ENCODE measurements around the gene GAS1. TPM values are rescaled to one million over a fixed set of nuclear protein-coding genes. Genes with fewer than 3 reads are reported as not detected.

Gene GAS1
- total RNA-seq, 1 donor from 2014 or later, result 120 TPM

DNA sequence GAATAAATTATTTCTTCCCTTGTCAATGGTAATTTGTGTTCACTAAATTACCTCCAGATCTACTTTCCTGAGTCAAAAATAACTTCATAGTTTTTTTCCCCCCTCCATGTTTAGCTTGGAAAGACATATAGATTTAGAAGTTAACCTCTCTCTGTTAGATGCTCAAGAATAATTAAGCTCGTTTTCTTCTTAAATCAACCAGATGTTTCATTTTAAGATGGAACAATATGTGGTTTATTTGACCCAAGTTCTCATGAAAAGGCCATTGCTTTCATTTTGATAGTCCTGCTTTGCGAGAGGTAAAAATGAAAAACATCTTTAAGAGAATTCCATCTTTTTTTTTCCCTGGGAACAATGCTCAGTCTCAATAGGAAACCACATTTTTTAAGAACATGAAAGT is 27.7 kb upstream of the GAS1 start:
- TF ChIP-seq, protein P1, sequence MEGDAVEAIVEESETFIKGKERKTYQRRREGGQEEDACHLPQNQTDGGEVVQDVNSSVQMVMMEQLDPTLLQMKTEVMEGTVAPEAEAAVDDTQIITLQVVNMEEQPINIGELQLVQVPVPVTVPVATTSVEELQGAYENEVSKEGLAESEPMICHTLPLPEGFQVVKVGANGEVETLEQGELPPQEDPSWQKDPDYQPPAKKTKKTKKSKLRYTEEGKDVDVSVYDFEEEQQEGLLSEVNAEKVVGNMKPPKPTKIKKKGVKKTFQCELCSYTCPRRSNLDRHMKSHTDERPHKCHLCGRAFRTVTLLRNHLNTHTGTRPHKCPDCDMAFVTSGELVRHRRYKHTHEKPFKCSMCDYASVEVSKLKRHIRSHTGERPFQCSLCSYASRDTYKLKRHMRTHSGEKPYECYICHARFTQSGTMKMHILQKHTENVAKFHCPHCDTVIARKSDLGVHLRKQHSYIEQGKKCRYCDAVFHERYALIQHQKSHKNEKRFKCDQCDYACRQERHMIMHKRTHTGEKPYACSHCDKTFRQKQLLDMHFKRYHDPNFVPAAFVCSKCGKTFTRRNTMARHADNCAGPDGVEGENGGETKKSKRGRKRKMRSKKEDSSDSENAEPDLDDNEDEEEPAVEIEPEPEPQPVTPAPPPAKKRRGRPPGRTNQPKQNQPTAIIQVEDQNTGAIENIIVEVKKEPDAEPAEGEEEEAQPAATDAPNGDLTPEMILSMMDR (conservative IDR thresholded peaks at IDR 0.05), result no peak
- Mint-ChIP-seq H3K27ac (no peak overlapping the region), H3K4me3 (no peak overlapping the region), H3K4me1 (ENCODE audit: unreplicated experiment) (peaks cover 29% of the 10 kb centered on the region), H3K27me3 (no peaks in the 10 kb centered on the region), H3K9me3 (peaks cover 4% of the 10 kb centered on the region), H3K36me3 (peaks cover 5% of the 10 kb centered on the region)
- no peak for DNase-seq (ENCODE audit: extremely low spot score, unreplicated experiment)

DNA sequence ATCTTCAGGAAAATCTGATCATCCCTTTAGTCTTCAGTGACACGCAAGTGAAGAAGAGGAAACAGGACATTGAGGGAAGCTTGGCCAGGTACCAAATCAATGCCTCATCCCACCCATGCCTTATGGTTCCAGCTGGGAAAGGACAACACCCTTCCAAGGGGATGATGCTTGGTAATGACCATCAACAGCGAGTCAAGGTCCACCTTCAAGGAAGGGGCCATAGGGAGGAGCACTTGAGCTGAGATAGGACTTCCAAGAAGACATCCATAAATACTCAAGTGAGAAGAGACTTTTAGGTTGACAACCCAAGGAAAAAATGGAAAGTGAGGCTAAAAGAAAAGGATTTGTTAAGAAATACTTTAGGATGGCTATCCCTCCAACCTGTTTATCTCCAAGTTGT is 27.1 kb upstream of the GAS1 start:
- Mint-ChIP-seq H3K27me3 (peaks cover under 1% of the 10 kb centered on the region), H3K27ac (no peak overlapping the region), H3K36me3 (no peaks in the 10 kb centered on the region), H3K4me3 (no peak overlapping the region), H3K9me3 (peaks cover 4% of the 10 kb centered on the region), H3K4me1 (ENCODE audit: unreplicated experiment) (peaks cover 24% of the 10 kb centered on the region)
- TF ChIP-seq, protein P1 (conservative IDR thresholded peaks at IDR 0.05), result no peak
- no peak for DNase-seq (ENCODE audit: extremely low spot score, unreplicated experiment)

DNA sequence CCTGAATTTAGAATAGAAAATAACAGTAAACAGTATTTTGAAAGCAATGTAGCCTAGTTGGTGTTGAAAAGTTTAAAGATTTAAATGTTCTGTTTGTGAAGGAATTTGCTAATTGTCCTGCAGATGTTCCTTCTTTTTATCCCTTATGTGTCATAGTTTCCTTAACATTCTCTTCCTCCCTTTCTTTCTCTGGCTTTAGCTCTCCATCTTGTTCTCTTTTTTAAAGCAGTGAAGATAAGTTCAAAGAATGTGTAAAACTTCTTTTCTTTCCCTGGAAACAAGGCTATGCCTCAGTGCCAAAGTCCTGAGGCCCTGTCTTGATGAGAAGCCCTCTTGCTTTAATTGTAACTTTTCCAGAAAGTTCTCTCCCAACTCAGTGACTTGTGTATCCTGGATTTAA is 24.4 kb upstream of the GAS1 start:
- TF ChIP-seq, protein P1 (conservative IDR thresholded peaks at IDR 0.05), result no peak

DNA sequence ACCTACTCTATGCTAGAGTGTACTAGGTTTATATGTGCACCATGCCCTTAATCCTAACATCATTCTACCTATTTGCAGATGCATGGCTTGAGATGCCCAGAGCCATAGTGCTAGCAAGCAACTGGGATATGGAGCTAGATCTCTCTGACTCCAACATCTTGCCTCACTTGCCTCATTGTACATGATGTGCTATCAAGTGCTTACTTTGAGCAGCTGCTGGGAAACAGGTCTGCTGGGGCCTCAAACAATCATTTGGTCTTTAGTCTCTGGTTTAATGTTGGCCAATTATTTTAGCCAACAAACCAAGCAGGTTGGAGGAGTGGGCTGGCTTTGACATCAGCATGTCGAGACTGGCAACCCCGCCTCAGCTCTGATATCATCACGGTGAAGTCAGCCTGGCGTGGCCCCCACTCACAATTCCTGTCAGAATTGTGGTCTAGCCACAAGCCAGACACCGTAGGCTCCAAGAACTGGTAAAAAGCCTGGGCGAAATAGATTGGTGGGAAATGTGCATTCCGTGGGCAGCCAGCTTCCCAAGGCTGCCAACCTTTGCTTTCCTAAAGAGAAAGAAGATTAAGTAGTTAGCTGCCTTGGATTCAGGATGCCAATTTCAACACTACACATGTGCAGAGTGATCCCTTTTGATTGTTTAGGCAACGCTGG is 21.1 kb upstream of the GAS1 start:
- Mint-ChIP-seq H3K36me3 (no peaks in the 10 kb centered on the region), H3K27me3 (peaks cover 3% of the 10 kb centered on the region), H3K4me3 (no peak overlapping the region), H3K9me3 (no peaks in the 10 kb centered on the region), H3K4me1 (ENCODE audit: unreplicated experiment) (peaks cover 8% of the 10 kb centered on the region), H3K27ac (no peak overlapping the region)
- DNase-seq (ENCODE audit: extremely low spot score, unreplicated experiment), result no peak
- TF ChIP-seq, protein P1 (conservative IDR thresholded peaks at IDR 0.05), result no peak

More for the DNA sequence above, 24.4 kb upstream of the GAS1 start:
- Mint-ChIP-seq H3K4me3 (no peak overlapping the region), H3K36me3 (no peaks in the 10 kb centered on the region), H3K27me3 (peaks cover 3% of the 10 kb centered on the region), H3K9me3 (peaks cover 4% of the 10 kb centered on the region), H3K27ac (no peak overlapping the region), H3K4me1 (ENCODE audit: unreplicated experiment) (peaks cover 24% of the 10 kb centered on the region)
- no peak for DNase-seq (ENCODE audit: extremely low spot score, unreplicated experiment)

DNA sequence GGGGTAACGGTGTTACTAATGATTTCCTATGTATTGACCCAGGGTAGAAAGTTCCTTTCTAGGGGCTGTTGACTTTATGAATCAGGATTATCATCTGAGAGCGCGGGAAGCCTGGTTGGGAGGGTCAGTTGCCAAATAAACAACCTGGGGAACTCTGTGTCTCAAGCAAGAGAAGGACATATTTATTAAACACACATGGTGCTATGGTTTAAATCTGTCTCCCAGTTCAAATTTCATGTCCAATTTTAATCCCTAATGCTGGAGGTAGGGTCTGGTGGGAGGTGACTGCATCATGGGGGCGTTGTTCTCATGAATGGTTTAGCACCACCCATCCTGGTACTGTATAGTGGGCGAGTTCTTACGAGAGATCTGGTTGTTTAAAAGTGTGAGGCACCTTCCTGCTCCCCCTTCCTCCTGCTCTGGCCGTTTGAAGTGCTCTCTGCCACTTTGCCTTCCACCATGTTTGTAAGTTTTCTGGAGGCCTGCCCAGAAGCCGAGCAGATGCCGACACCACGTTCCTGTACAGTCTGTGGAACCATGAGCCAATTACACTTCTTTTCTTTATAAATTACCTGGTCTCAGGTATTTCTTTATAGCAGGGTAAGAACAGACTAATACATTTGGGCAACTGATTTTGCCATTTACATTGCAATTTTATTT is 19.7 kb upstream of the GAS1 start:
- H3K36me3 Mint-ChIP-seq, result no peaks in the 10 kb centered on the region

More for the DNA sequence above, 19.7 kb upstream of the GAS1 start:
- DNase-seq (ENCODE audit: extremely low spot score, unreplicated experiment), result no peak
- H3K27ac Mint-ChIP-seq, result no peak overlapping the region
- no peak overlapping the region for H3K4me3 Mint-ChIP-seq
- H3K27me3 Mint-ChIP-seq, result peaks cover 3% of the 10 kb centered on the region
- no peaks in the 10 kb centered on the region for H3K9me3 Mint-ChIP-seq
- peaks cover 8% of the 10 kb centered on the region for H3K4me1 Mint-ChIP-seq (ENCODE audit: unreplicated experiment)
- TF ChIP-seq, protein P1 (conservative IDR thresholded peaks at IDR 0.05), result no peak

Measured in type B pancreatic cell (in vitro differentiated cells).